ENCODE data around the gene MARCHF3. TPM values are rescaled to one million over a fixed set of nuclear protein-coding genes. Genes with fewer than 3 reads are reported as not detected.
"Not testable (repeated sequence)": the region's sequence is repeated elsewhere in the genome, so short reads cannot be mapped to it uniquely, and the experiment has no call there.

Gene MARCHF3
- total RNA-seq, 1 experiment from 2014 or later = 0.61 TPM

- no peaks in the 10 kb centered on the region for H3K27me3 Mint-ChIP-seq (ENCODE audit: insufficient read depth, unreplicated experiment)
- ChIA-PET POLR2A (no interaction called here), CTCF (no interaction called here)
- no peaks in the 10 kb centered on the region for H3K36me3 Mint-ChIP-seq (ENCODE audit: insufficient read depth, unreplicated experiment)
- no peak for TF ChIP-seq CTCF (IDR thresholded peaks at IDR 0.05; ENCODE audit: insufficient read depth in 1 of 2, low read depth in 1 of 2, low read length in 1 of 2, severe bottlenecking in 1 of 2, unreplicated experiment in 1 of 2)
- no peaks in the 10 kb centered on the region for H3K4me1 Mint-ChIP-seq (ENCODE audit: low read depth, unreplicated experiment)
- Histone ChIP-seq H3K36me3 (ENCODE audit: control insufficient read depth, insufficient read depth, low read length) (no peaks in the 10 kb centered on the region), H3K9me3 (no peaks in the 10 kb centered on the region), H3K27me3 (replicated peaks; ENCODE audit: control insufficient read depth, insufficient read depth, low read length) (no peaks in the 10 kb centered on the region), H3K4me1 (no peaks in the 10 kb centered on the region), H3K4me3 (ENCODE audit: low read depth, low read length) (no peak overlapping the region)
- no peak overlapping the region for H3K4me3 Mint-ChIP-seq (ENCODE audit: unreplicated experiment)
- BruUV-seq (replicated peaks) = no TSS peak
- no peak overlapping the region for H3K27ac Mint-ChIP-seq (ENCODE audit: unreplicated experiment)
- intact Hi-C loops (cut with micrococcal nuclease; ENCODE audit: unreplicated experiment) = no loop called here
- H3K9me3 Mint-ChIP-seq (ENCODE audit: unreplicated experiment) = no peaks in the 10 kb centered on the region
- DNase-seq = no peak
Measured at GRCh38 chr5:126896170-126896702, 134.1 kb downstream of the MARCHF3 start.

- H3K27me3 ChIP-seq (replicated peaks; ENCODE audit: control insufficient read depth, insufficient read depth, low read length); BruUV-seq (replicated peaks); CTCF ChIA-PET; H3K9me3 ChIP-seq; H3K27me3 Mint-ChIP-seq (ENCODE audit: insufficient read depth, unreplicated experiment); intact Hi-C loops (cut with micrococcal nuclease; ENCODE audit: unreplicated experiment); H3K4me3 ChIP-seq (ENCODE audit: low read depth, low read length); H3K36me3 Mint-ChIP-seq (ENCODE audit: insufficient read depth, unreplicated experiment); POLR2A ChIA-PET; H3K4me3 Mint-ChIP-seq (ENCODE audit: unreplicated experiment); H3K4me1 ChIP-seq; H3K36me3 ChIP-seq (ENCODE audit: control insufficient read depth, insufficient read depth, low read length); H3K9me3 Mint-ChIP-seq (ENCODE audit: unreplicated experiment); H3K27ac Mint-ChIP-seq (ENCODE audit: unreplicated experiment); H3K4me1 Mint-ChIP-seq (ENCODE audit: low read depth, unreplicated experiment): not testable (repeated sequence)
- peak in 1 of 2 experiments; percentile 11 for DNase-seq
Measured at GRCh38 chr5:126895712-126896111, 134.6 kb downstream of the MARCHF3 start.

- H3K36me3 Mint-ChIP-seq (ENCODE audit: insufficient read depth, unreplicated experiment); H3K4me1 Mint-ChIP-seq (ENCODE audit: low read depth, unreplicated experiment); H3K4me3 ChIP-seq (ENCODE audit: low read depth, low read length); BruUV-seq (replicated peaks); intact Hi-C loops (cut with micrococcal nuclease; ENCODE audit: unreplicated experiment); POLR2A ChIA-PET; H3K27ac Mint-ChIP-seq (ENCODE audit: unreplicated experiment); DNase-seq; H3K9me3 ChIP-seq; H3K4me1 ChIP-seq; H3K27me3 ChIP-seq (replicated peaks; ENCODE audit: control insufficient read depth, insufficient read depth, low read length); H3K36me3 ChIP-seq (ENCODE audit: control insufficient read depth, insufficient read depth, low read length); CTCF ChIA-PET; H3K27me3 Mint-ChIP-seq (ENCODE audit: insufficient read depth, unreplicated experiment); H3K4me3 Mint-ChIP-seq (ENCODE audit: unreplicated experiment); H3K9me3 Mint-ChIP-seq (ENCODE audit: unreplicated experiment): not testable (repeated sequence)
Measured at GRCh38 chr5:126890414-126890813, 139.9 kb downstream of the MARCHF3 start.

- Mint-ChIP-seq H3K4me1 (ENCODE audit: low read depth, unreplicated experiment) (no peaks in the 10 kb centered on the region), H3K9me3 (ENCODE audit: unreplicated experiment) (no peaks in the 10 kb centered on the region), H3K27ac (ENCODE audit: unreplicated experiment) (no peak overlapping the region), H3K36me3 (ENCODE audit: insufficient read depth, unreplicated experiment) (no peaks in the 10 kb centered on the region), H3K4me3 (ENCODE audit: unreplicated experiment) (no peak overlapping the region), H3K27me3 (ENCODE audit: insufficient read depth, unreplicated experiment) (no peaks in the 10 kb centered on the region)
- Histone ChIP-seq H3K27me3 (replicated peaks; ENCODE audit: control insufficient read depth, insufficient read depth, low read length) (no peaks in the 10 kb centered on the region), H3K9me3 (no peaks in the 10 kb centered on the region), H3K36me3 (ENCODE audit: control insufficient read depth, insufficient read depth, low read length) (no peaks in the 10 kb centered on the region), H3K4me3 (ENCODE audit: low read depth, low read length) (no peak overlapping the region), H3K4me1 (no peaks in the 10 kb centered on the region)
- ChIA-PET POLR2A (no interaction called here), CTCF (no interaction called here)
- no TSS peak for BruUV-seq (replicated peaks)
- intact Hi-C loops (cut with micrococcal nuclease; ENCODE audit: unreplicated experiment) = no loop called here
- DNase-seq = no peak
- no peak for TF ChIP-seq CTCF (IDR thresholded peaks at IDR 0.05; ENCODE audit: insufficient read depth in 1 of 2, low read depth in 1 of 2, low read length in 1 of 2, severe bottlenecking in 1 of 2, unreplicated experiment in 1 of 2)
Measured at GRCh38 chr5:126888175-126888574, 142.2 kb downstream of the MARCHF3 start.
